Ecto neural progenitor cell (in vitro differentiated cells): ENCODE results near the gene DNAAF8.

Source experiments
- DNase-seq: peaks from one replicate; pipeline ENCODE4 v3.0.0-alpha.2; 2018; ENCODE audit warnings: low spot score

The DNAAF8 gene

GRCh38 chr16:4695473-4696171 lies 38.7 kb upstream of the DNAAF8 start:
- DNase-seq, result no peak

DNA sequence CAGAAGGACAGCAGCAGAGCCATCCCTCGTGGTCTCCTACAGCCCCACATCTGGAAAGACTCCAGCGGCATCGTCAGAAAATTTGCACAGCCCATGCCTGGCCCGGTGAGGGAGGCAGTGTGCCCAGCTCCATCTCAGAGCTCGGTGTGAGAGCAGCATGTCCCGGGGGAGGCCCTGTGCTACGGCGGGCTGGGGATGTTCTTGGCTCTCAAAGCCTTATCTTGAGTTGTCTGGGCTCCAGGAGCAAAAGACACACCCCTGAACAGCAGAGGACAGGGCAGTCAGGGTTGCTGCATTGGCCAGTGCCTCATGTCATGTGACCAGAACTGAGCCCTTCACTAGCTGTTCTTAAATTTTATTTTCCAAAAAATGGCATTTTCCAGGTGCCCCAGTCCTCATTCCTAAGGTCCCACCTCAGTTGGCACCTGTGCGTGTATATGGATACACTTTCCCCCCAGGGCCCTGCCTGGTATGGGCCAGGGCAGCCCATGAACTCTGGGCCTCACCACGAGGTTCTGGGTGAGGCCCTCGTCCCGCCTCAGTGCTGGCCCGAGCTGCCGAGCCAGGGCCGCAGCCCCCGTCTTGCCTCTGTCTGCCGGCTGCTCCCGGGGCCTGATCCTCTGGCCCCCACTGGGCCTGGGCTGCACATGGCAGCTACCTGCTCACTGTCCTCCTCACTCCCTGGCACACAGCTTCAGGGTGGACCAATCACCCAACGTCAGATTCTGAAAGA lies 38.0 kb upstream of the DNAAF8 start:
- DNase-seq, result no peak

DNA sequence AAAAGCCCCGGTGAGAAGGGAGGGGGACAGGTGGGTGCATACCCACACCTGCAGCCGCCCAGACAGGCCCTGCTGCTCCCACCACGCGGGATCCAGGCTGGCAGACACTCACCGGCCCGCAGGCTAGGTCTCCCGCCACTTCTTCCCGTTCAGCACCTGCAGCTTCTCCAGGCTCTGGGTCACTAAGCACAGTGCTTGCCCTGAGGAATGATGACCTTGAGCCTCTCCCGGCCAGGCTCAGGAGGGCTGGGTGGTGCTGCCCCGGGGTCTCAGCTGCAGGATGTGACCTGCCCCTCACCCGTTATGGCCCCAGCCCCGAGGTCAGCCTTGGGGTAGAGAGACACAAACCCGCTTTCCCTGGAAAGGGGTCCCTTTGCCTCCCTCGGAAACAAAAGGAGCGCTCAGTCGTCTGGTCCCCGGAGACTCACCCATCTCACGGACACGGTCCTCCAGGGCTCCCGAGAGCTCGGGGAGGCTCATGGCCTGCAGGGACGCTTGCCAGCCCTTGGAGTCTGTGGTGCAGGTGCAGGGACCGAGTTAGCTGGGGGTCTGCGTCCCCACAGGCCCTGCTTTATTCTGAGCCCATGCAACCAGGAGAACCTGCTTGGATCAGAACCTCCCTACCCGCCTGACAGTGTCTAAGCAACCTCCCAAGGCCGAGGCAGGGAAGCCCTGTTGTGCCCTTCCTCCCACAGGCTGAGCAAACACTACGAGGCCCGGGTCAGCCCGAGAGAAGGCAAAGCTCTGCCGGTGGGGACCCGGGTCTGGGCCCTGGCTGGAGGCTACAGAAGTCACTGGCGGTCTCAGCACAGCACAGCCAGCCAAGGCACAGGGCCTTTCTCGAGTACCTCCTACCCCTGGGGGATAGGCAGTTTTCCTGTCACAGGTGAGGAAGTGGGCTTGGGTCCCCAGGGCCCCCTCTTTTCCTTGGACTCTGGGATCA lies 37.2 kb upstream of the DNAAF8 start:
- DNase-seq, result no peak

- no peak for DNase-seq
These were observed 36.5 kb upstream of the DNAAF8 start for GRCh38 chr16:4697848-4698291.

GRCh38 chr16:4698321-4699045 lies 35.9 kb upstream of the DNAAF8 start:
- DNase-seq, result no peak

- DNase-seq, result no peak
These were observed 35.2 kb upstream of the DNAAF8 start for GRCh38 chr16:4699046-4699556.

DNA sequence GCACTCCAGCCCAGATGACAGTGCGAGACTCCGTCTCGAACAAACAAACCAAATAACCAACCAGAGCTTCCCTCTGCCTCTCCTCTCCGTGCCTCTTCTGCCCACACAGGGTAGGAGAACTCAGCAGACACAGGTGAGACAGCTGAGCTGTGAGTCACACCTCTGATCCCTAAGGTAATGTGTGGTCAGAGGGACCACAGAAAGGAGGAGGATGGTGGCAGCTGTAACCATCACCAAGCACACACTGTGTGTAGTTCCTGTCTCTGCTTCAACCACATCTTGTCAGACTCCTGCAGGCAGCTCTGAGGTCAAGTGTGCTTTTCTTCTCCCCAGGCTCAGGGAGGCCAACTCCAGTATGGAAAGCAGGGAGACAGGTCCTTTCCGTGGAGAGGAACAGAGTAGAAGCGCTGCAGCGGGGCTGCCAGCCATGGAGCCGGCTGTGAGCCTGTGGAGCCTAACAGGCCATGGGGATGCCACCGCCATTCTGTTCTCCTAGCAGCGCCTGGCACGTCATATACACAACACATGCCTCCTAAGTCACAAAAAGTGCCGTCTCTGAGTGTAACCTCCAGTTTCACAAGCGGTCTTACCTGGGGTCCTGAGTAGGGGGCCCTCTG lies 33.8 kb upstream of the DNAAF8 start:
- no peak for DNase-seq

DNA sequence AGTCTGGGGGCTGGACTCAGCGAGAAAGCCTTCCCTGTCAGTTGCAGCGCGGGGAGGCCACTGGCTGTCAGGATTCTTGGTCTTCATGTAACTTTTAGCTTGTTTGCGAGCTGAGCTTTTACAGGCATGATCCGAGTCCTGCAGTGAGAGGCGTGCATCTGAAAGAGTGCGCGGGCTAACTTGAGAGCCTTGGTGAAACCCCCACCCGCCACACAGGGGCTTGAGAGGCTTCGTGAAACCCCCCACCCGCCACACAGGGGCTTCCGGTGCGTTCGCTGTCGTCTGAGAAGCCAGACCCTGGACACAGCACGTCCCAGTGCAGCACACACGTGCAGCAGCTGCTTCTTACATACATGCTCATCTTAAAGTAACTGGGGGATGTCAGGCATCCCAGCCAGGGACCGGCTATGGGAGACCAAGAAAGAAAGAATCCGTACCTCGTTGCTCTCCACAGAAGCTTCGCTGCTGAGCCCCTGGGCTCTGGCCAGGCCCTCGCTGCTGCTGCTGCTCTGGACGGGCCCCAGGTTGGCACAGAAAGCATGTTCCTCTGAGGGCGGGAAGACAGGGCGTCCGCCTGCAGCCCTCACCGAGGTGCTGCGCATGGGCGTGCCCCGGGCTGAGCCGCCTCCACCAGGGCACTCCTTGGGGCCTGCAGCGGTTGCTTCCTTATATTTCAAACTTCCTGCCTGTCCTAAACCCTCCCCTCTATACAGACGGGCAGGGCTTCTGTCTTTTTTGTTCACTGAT lies 33.2 kb upstream of the DNAAF8 start:
- DNase-seq, result no peak

GRCh38 chr16:4701791-4702465 lies 32.4 kb upstream of the DNAAF8 start:
- DNase-seq, result no peak

- no peak for DNase-seq
These were observed 31.9 kb upstream of the DNAAF8 start for GRCh38 chr16:4702466-4702808.

- no peak for DNase-seq
These were observed 30.4 kb upstream of the DNAAF8 start for GRCh38 chr16:4703906-4704305.

DNA sequence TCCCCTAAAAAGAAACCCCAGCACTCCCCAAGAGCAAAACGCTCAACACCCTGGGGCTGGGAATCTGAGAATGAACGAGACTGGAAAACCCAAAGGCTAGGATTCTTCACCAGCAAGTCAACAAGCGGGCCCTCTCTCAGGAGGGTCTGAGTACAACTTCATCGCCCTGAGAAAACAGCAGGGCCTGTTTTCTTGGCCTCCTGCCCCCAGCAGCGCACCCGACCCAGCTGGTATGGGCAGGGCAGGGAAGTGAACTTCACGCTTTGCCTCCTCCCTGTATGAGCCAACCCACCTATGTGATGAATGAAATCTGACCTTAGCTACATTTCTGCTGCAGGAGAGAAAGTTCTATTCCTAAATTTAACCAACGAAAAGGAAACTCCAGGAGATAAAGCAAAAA lies 29.8 kb upstream of the DNAAF8 start:
- DNase-seq, result no peak

DNA sequence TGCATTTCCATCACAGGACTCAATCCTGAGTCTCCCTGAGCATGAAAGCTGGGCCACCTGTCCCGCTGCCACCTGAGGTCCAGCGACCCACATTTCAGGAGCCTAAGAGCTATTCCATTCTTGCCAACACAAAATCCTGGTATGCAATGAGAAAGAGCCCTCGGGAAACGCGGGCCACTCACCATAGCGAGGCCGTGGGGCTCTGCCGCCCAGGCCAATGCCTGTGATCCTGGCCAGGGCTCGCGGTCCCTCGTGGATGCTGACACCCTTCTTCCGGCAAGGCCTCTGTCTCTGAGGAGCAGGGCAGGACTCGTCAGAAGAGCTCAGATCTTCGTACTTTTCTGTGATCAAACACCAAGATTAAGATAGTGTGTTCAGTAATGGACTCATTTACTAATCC lies 29.4 kb upstream of the DNAAF8 start:
- no peak for DNase-seq

DNA sequence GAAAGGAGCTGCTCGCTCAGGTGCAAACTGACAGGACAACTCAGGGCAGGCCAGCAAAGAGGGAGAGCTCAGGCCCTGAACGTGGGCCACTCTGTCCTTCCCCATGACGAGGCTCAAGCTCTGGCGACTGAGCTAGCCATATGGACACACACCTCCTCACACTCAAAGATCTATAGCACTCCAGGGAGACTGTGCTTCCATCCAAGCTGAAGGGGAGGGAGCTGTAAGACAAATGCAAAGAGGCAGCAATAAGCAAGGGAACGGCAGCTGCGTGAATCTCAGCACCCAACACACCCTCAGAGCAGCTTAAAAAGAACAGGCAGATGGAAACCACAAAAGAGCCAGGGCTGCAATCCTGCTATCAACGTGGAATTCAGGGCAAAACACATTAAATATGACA lies 27.5 kb upstream of the DNAAF8 start:
- no peak for DNase-seq

GRCh38 chr16:4709481-4709880 lies 24.9 kb upstream of the DNAAF8 start:
- DNase-seq, result no peak

- no peak for DNase-seq
These were observed 20.5 kb upstream of the DNAAF8 start for GRCh38 chr16:4713663-4714501.

- DNase-seq, result no peak
These were observed 19.3 kb upstream of the DNAAF8 start for GRCh38 chr16:4714996-4715395.

- no peak for DNase-seq
These were observed 15.9 kb upstream of the DNAAF8 start for GRCh38 chr16:4718466-4718865.
